22Rv1 (cell line): ENCODE results near the gene ZRANB2.

Source experiments
- H3K27ac ChIP-seq: fragments of 450-650 bp; 2 replicates; pipeline ENCODE4 v1.5.1; 2017
- ZFX ChIP-seq: fragments of 450-650 bp; IDR thresholded peaks from 2 replicates; pipeline ENCODE4 v1.6.1; 2017; ENCODE audit warnings: antibody characterized with exemption, borderline replicate concordance
- TF ChIP-seq, protein P1 (sequence below): fragments of 450-650 bp; IDR thresholded peaks from 2 replicates; pipeline ENCODE4 v1.5.1; 2017; ENCODE audit warnings: mild to moderate bottlenecking

The ZRANB2 gene

DNA sequence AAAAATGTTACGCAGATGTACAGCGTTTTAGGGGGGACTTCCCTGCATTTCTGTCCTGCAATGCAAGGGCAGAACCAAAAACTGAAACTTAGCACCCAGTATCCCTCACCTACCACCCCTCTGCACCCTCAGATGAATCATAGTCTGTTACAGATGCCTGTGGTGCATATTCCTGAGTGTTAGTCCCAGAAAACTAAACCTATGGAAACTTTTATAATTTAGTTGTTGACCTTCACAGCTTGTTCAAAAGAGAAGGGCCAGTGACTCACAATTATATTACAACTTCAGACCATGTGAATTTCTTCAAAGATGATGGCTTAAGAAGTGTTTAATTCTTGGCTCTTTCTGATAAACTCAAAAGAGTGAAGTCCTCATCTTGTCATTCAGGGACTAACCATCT is 39.0 kb downstream of the ZRANB2 start:
- no peak overlapping the region for H3K27ac ChIP-seq
- TF ChIP-seq ZFX = no peak
- TF ChIP-seq, protein P1, sequence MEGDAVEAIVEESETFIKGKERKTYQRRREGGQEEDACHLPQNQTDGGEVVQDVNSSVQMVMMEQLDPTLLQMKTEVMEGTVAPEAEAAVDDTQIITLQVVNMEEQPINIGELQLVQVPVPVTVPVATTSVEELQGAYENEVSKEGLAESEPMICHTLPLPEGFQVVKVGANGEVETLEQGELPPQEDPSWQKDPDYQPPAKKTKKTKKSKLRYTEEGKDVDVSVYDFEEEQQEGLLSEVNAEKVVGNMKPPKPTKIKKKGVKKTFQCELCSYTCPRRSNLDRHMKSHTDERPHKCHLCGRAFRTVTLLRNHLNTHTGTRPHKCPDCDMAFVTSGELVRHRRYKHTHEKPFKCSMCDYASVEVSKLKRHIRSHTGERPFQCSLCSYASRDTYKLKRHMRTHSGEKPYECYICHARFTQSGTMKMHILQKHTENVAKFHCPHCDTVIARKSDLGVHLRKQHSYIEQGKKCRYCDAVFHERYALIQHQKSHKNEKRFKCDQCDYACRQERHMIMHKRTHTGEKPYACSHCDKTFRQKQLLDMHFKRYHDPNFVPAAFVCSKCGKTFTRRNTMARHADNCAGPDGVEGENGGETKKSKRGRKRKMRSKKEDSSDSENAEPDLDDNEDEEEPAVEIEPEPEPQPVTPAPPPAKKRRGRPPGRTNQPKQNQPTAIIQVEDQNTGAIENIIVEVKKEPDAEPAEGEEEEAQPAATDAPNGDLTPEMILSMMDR = no peak

DNA sequence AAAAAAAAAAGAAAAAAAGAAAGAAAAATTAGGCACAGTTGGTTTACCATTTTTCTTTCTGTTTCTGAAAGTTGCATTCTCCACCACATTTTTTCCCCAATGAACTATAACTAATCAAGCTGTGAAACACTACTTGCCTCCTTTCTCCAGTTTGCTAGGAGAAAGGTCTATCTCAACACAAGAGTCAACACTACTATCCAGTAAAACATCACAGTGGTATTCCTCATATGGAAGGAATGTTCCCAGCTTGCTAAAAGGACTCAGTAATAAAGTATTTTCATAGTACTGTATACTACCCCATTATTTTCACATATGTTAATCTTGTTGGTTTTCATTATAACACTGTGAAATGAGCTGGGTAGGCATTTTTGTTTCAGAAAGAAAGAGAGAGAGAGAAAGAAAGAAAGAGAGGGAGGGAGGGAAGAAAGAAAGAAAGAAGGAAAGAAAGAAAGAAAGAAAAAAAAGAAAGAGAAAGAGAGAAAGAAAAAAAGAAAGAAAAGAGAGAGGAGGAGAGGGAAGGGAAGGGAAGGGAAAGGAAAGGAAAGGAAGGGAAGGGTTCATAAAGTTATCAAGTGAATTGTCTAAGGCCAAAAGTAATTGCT is 41.1 kb downstream of the ZRANB2 start:
- no peak for TF ChIP-seq ZFX
- TF ChIP-seq, protein P1 = no peak
- no peak overlapping the region for H3K27ac ChIP-seq

DNA sequence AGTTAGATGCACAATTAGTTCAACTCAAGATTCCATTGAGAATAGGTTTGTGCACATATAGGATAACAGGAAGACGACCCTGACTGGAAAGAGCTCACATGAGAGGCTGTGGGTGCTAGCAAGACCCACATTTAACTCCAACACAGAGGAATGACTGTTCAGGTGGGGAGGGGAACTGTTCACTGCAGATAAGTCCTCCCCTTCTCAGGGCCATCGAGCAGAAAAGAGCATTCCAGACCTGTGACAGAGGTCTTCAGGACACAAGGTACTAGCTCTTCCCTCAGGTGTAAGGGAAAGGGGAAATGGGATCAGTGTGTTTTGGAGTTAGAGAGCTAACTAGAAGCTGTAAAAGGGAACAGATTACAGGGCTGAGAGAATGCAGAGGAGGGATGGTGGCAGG is 41.9 kb downstream of the ZRANB2 start:
- no peak for TF ChIP-seq ZFX
- no peak overlapping the region for H3K27ac ChIP-seq

DNA sequence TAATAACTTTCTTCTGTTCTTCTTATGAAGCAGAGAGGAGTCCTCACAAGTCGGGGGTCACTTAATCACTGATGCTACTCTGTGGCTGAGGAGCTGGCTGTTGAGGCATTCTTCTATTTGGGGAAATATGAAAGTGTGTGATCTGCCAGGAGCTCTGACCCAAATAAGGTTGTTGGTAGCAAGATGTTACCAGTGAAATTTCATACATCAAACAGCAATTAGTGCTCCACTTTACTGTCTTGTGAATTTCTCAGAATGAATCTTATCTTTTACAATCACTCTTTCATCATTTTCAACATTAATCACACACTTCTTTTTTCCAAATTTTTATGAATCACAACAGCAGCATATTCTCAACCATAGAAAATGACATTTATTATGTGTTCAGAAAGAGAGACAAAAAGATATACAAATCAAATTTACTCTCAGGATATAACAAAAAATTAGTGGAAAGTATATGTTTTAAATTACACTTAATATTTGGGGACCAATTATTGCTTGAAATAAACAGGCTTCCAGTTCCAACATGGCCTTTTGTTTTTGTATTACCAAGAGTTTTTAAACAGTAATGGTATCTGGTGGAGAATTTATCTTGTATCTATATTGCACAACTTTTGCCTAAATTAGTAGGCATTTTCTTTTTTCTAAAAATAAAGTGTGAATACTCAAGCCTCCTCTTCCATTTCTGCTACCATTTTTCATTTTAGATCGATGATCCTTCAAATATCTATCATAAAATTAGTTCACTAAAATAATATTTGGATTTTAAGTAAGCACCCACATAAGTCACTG is 42.8 kb downstream of the ZRANB2 start:
- H3K27ac ChIP-seq = no peak overlapping the region
- TF ChIP-seq, protein P1 = no peak
- TF ChIP-seq ZFX = no peak

DNA sequence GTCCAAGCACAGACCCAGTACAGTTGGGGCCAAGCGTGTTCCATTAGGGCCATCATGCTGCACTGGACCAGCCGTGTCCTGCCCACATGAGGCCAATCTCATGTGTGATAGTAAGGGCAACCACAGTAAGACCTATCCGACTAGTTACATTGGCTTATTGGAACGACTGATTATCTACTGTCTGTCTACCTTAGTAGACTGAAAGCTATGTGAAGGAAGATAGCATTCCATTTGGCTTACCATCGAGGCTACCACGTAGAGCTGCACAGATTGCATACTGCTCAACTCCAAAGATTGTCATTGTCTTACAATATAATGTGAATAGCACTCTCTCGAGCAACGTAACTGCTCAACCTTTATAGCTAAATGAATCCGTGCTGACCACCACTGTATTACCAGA is 43.8 kb downstream of the ZRANB2 start:
- TF ChIP-seq ZFX = no peak
- TF ChIP-seq, protein P1 = no peak

DNA sequence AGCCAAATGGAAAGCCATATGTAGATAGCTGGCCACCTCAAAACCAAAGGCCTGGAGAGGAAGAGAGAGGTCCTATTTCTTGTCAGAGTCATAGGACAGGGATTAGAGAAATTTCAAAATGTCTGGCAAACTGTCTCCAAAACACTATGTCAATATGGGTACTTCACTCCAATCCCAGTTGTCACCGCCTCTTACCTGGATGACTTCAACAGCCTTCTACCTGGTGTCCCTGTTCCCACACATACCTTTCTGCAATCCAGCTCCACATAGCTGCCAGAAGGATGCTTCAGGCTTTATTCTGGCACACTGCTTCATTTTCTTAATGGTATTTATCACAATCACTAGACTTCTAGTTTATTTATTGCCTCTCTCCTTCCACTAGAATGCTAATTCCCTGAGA is 47.7 kb downstream of the ZRANB2 start:
- H3K27ac ChIP-seq = no peak overlapping the region
- TF ChIP-seq, protein P1 = no peak

More for the DNA sequence above, 43.8 kb downstream of the ZRANB2 start:
- H3K27ac ChIP-seq = no peak overlapping the region

DNA sequence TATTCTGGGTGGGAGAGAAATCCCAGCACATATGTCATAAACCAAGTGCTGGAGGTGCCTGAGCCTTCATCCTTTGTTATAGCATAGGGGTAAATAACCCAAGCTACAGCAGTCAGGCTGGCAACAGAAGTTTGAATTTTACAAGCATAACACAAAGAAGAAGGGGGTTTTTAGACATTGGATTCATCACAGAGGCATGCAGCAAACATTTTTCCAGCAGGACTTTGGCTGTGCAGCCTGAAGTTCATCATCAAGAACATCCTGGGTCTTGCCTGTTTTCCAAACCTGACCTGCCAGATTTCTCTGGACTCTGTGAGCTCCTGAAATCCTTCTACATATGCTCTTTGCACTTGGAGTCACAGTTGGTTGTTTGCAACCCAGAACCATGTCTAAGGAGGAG is 49.4 kb downstream of the ZRANB2 start:
- no peak for TF ChIP-seq ZFX
- TF ChIP-seq, protein P1 = no peak
- no peak overlapping the region for H3K27ac ChIP-seq
